ENCODE data around the gene ABCA2.
"Not testable (repeated sequence)": the region's sequence is repeated elsewhere in the genome, so short reads cannot be mapped to it uniquely, and the experiment has no call there.

Gene ABCA2

GRCh38 chr9:137046088-137046787, 18.2 kb upstream of the ABCA2 start, which contains the start of gene NPDC1:
TSS of gene NPDC1 (minus strand) at chr9:137046177. CDS start at chr9:137045989, 188 bp downstream.
- peak; percentile 56 for DNase-seq (ENCODE audit: low read depth)

DNA sequence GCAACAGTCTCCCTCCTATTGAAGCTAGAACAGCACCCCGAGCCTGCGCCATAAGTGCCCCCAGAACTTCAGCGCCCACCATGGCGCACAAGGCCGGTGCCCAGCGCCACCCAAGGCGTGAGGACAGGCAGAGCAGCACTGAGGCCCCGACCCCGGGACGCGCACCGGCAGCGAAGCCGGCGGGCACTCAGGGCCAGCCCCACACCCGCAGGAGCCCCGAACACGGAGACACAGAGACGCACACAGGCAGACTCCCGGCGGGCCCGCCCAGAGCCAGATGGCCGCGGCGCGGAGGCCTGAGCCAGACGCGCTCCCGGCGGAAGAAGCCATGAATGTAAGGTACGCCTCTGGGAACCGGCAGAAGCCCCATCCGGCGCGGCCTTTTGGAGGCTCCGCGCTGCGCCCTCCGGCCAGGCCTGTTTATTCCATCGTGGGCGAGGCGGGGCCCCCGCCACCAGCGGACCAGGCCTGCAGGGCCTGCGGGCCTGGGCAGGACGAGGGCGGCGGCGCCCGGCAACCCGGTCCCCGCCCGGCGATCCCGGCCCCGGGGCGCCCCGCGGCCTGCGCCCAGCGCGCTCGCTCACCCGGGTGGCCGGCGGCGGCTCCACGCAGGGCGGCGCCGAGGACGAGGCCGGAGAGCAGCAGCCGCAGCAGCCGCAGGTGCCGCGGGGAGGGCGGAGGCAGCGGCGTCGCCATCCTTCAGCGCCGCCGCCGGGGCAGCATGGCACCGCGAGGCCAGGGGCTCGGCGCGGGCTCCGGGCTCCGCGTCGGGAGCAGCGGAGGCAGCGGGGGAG, 17.5 kb upstream of the ABCA2 start:
- no peak for DNase-seq (ENCODE audit: low read depth)

DNA sequence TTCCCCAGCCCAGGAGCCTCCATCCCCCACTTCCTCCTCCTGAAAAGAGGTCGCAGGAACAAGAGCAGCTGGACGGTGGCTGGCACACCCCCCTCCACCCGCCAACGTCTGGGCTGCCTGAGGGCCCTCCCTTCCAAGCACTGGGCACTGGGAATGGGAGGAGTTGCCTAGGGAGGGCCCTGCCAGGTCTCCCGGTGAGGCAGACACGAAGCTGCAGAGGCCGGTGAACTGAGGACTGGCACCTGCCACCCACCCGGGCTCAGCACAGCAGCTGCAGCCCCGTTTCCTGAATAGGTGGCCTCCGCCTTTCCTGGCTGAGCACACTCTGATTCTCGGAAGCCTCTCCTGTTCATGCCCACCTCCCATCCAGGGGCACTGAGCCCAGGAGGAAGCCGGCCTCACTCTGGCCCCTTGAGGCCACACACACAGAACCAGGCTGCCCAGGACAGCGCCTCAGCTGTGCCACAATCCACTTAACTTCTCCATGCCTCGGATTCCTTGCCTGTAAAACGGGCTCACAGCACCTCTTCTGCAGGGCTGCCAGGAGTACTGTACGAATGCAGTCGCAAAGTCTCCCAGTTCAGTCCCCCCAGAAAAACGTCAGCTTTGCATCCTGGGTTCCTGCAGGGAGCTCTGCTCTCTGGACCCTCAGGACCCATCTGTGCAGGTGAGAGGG, 16.6 kb upstream of the ABCA2 start:
- DNase-seq (ENCODE audit: low read depth) = no peak

DNA sequence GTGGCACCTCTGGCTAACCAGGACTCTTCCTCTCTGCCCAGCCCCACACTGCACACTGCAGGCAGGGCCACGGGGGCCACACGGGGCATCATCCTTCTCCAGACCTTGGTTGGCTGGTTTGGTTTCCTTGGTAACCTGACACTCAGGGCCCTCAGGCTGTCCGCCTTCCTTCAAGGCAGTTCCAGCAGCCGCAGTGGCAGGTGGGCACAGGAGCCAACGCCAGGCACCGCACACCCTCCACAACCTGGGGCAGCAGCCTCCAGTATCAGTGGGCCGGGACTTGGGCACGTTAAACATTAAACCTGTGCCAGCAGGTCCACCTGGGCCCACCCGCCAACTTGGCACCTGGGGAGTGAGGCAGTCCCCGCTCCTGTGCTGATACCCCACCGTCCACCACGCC, 16.0 kb upstream of the ABCA2 start:
- no peak for DNase-seq (ENCODE audit: low read depth)

- no peak for DNase-seq (ENCODE audit: low read depth)
These were observed 15.0 kb upstream of the ABCA2 start for GRCh38 chr9:137042751-137043727.

DNA sequence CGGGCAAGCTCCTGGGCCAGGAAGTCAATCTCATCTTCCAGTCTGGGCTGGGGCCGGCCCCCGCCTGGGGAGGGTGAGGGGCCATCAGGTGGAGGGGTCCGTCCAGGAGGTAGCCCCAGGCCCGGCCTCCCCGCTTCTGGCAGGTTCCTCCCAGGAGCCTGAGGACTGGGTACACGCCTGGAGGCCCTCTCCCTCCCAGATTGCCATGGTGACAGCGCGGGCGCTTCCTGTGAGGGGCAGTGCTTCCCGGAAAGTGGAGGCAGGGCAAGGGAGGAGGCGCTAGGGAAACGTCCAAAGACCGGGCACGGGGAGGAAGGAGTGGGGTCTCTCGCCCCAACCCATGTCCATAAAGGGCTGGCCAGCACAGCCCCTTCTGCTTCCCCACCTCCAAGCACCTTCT, 13.1 kb upstream of the ABCA2 start:
- no peak for DNase-seq (ENCODE audit: low read depth)

DNA sequence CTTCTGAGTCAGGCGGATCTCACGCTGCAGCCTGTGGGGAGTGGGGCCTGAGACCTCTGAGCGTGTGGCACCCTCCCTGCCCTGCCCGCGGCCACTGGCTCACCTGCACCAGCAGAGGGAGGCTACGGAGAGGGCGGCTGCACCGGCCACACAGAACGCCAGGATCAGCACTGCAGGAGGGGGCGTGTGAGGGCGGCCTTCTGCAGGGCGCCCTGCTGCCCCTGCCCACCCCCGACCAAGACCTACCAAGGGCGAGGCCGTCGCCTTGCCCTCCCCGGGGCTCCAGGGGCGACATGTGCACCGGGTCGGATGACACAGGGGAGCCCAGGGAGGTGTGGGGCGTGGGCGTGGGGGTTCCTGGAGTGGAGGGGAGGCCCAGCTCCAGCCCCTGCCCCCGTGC, 12.5 kb upstream of the ABCA2 start:
- DNase-seq (ENCODE audit: low read depth) = no peak

DNA sequence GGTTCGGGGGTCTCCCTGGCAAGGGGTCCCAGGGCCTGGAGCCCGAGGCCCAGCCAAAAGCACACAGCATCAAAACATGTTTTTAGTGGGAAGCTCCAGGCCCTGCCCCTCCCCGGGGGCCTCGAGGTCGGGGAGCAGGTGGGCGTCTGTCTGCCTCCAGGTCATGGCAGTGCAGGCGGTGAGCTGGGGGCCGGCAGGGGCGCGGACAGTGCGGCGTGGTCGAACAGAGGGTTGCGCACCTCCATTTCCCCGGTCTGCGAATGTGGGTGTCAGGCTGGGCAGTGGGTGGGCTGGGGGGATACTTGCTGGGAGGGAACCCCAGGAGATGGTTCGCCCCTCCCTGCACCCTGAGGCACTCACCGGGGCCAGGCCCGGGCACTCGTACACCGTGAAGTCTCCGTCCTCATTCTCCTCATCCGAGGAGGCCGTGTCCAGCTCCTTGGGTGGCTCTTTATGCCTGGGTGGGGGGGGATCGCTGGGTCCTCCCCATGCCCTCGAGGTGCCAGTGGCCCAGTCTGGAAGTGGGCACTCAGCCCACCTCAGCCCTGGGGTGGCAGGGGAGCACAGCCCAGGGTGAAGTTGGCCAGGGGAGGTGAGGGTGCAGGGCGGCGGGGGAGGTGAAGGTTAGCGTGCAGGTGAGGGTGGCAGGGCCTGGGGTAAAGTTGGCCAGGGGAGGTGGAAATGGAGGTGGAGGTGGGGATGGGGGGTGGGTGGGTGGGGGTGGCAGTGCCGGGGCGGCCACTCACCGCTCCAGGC, 11.8 kb upstream of the ABCA2 start:
- no peak for DNase-seq (ENCODE audit: low read depth)

GRCh38 chr9:137038916-137039315, 10.9 kb upstream of the ABCA2 start:
- no peak for DNase-seq (ENCODE audit: low read depth)

DNA sequence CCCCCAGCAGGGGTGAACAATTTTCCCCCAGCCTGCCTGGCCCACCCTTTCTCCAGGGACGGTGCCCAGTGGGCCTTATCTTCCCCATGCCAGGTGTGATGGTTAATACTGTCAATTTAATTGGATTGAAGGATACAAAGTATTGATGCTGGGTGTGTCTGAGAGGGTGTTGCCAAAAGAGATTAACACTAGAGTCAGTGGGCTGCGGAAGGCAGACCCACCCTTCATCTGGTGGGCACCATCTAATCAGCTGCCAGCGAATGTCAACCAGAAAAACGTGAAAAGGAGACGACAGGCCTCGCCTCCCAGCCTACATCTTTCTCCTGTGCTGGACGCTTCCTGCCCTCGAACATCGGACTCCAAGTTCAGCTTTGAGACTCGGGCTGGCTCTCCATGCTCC, 9.4 kb upstream of the ABCA2 start:
- no peak for DNase-seq (ENCODE audit: low read depth)

- DNase-seq (ENCODE audit: low read depth) = no peak
These were observed 9.0 kb upstream of the ABCA2 start for GRCh38 chr9:137037035-137037434.

GRCh38 chr9:137035937-137036336, 7.9 kb upstream of the ABCA2 start:
- no peak for DNase-seq (ENCODE audit: low read depth)

GRCh38 chr9:137035507-137035834, 7.4 kb upstream of the ABCA2 start:
- DNase-seq (ENCODE audit: low read depth) = no peak

DNA sequence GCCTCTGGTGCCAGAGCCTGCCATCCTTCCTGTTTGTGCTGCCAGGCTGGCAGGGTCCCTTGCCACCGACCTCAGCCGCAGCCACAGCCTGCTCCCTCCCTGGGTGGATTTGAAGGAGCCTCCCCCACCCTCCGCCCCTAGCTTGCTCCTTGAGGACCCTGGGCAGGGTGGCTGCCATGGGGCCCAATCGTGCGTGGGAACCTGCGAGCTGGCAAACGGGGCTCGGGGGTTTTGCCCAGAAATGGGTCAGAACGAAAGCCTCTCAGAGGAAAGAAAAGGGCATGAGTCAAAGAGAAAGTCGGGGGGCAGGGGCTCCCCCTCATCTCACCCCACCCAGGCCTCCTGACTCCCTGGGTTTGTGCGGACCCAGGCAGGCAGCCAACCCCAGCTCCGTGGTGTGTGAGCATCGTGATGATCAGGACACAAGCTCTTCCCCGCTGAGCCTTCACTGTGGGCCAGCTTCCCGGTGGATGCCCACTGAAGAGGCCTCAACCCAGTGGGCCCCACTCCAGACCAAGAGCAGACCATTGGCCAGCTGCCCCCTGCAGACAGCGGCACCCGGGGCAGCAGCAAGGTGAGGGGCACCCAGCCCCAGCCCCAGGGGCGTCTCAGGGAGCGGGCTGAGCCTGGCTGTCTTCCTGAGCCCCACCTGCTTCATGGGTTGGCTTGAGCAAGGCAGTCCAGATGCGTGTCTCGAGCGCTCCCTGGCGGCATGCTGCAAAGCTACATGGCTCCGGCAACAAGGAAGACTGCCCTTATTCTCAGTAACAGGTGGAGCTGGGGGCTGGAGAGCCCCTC, 6.9 kb upstream of the ABCA2 start:
- peak; percentile 73 for DNase-seq (ENCODE audit: low read depth)

DNA sequence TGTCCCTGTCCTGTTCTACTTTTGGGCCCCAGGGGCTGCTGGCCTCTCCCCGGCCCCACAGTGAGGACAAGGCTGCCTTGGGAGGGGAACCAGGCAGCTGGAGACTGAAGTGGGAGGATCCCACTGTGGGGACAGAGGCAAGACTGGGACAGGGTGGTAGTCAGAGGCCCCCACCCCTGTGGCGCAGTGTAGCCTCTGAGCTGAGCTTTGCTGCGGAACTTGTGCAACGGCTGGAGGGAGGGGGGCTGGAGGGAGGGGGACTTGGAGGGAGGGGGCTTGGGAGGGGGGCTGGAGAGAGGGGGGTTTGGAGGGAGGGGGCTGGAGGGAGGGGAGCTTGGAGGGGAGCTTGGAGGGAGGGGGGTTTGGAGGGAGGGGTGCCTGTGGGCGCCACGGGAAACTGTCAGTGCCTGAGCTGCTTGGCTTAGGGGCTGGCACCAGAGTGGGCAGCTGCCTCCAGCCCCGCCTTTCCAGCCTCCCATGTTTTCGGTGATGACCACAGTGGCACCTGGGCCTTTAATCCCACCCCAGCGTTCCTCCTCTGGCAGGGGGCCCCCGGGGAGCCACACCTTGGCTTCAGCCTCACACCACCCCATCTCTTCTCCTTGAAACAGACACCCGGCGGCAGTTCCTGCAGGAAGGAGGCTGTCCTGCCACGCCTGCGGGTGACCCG, 6.1 kb upstream of the ABCA2 start:
- no peak for DNase-seq (ENCODE audit: low read depth)

DNA sequence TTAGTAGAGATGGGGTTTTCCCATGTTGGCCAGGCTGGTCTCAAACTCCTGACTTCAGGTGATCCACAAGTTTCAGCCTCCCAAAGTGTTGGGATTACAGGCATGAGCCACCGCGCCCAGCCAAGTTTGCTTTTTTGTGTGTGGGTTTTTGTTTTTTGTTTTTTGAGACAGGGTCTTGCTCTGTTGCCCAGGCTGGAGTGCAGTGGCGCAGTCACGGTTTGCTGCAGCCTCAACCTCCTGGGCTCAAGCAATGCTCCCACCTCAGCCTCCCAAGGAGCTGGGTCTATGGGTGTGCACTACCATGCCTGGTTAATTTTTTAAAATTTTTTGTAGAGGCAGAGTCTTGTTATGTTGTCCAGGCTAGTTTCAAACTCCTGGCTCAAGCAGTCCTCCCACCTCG, 5.4 kb upstream of the ABCA2 start:
- not testable (repeated sequence) for DNase-seq (ENCODE audit: low read depth)

DNA sequence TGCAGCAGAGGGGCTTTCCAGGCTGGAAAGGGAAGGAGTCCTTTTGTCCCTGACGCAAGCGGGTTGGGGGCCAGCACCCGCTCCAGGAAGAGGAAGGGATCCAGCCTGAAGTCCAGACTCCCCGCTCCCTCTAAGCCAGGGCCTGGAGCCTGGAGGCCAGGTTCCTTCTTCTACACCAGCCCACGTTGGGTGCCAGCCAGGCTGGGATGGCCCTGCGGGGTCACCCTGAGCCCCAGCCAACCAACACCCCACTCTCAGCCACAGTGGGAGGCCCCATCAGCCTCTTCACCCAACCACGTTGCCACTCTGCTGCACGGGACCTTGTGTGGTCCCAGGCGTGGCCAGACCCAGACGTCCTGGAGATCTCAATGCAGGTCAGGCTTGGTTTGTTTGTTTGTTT, 4.8 kb upstream of the ABCA2 start:
- no peak for DNase-seq (ENCODE audit: low read depth)

DNA sequence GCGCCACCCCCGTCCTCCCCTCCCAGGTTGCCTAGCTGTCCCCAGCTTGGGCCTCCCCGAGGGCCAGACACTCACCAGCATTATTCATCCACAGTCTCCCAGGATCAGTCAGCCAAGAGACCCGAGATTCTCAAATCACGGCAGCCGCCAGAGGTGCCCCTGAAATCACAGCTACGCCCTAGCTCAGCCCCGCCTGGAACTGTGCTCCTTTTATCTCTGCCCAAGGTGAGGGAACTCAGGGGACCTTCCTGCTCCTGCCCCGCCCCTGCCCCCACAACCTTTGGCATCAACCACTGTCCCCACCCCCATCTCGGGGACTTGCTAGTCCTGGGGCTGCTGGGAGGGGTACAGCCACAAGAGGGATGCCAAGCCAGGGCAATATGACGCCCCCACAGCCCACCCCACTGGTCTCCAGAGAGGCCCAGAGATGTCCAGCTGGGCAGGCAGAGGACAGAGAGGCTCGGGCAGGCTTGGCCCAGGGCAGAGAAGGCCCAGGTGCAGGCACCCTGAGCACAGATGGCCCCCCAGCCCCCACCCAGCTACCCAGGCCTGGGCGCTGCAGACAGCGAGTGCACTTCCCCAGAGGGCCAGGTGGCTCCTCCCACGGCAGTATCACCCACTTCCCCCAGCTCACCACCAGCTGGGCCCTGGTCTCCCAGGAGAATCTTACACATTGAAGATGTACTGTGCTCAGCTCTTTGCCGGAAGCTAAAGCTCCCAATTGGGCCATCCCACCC, 4.0 kb upstream of the ABCA2 start, which contains the start of gene FUT7:
Gene FUT7 (minus strand): TSS at position 185 of the 737 bp plus-strand sequence. CDS start 97 bp downstream, at position 88.
- no peak for DNase-seq (ENCODE audit: low read depth)
